Loucy (cell line): Measurements from ENCODE around the gene MFN2.

Experiments
- H2AFZ ChIP-seq: fragments of 200-600 bp; sonication (generic); 2 replicates; pipeline ENCODE4 v1.6.0; 2016; ENCODE audit warnings: antibody characterized with exemption, mild to moderate bottlenecking, low read length, moderate library complexity
- H3F3A ChIP-seq: fragments of 200-600 bp; 2 replicates; pipeline ENCODE4 v1.6.0; 2016; ENCODE audit warnings: antibody characterized with exemption, low read depth, mild to moderate bottlenecking
- H3K27me3 ChIP-seq: fragments of 200-600 bp; sonication (generic); 2 replicates; pipeline ENCODE4 v1.6.1; 2014; ENCODE audit warnings: low read length, mild to moderate bottlenecking; ENCODE audit not compliant: insufficient read depth, poor library complexity, severe bottlenecking
- H3K36me3 ChIP-seq: fragments of 200-600 bp; sonication (generic); 2 replicates; pipeline ENCODE4 v1.6.1; 2016; ENCODE audit warnings: low read length; ENCODE audit not compliant: insufficient read depth
- H3K4me1 ChIP-seq: fragments of 200-600 bp; sonication (generic); 2 replicates; pipeline ENCODE4 v1.5.1; 2014; ENCODE audit warnings: low read length, mild to moderate bottlenecking; ENCODE audit not compliant: insufficient read depth, poor library complexity, severe bottlenecking
- H3K4me2 ChIP-seq: fragments of 200-600 bp; sonication (generic); 2 replicates; pipeline ENCODE4 v1.6.0; 2014; ENCODE audit warnings: antibody characterized with exemption, low read length, low read depth, mild to moderate bottlenecking; ENCODE audit not compliant: poor library complexity, severe bottlenecking
- H3K4me3 ChIP-seq: fragments of 200-600 bp; sonication (generic); 2 replicates; pipeline ENCODE4 v1.5.1; 2014; ENCODE audit warnings: low read length, mild to moderate bottlenecking, mixed read lengths; ENCODE audit not compliant: poor library complexity, severe bottlenecking
- H3K79me2 ChIP-seq: fragments of 200-600 bp; sonication (generic); 2 replicates; pipeline ENCODE4 v1.6.1; 2014; ENCODE audit warnings: low read length; ENCODE audit not compliant: insufficient read depth
- H3K9ac ChIP-seq: fragments of 200-600 bp; sonication (generic); 2 replicates; pipeline ENCODE4 v1.6.0; 2014; ENCODE audit warnings: mild to moderate bottlenecking, low read depth, low read length, moderate library complexity; ENCODE audit not compliant: poor library complexity, severe bottlenecking
- H3K9me2 ChIP-seq: fragments of 200-600 bp; sonication (generic); replicated peaks from 2 replicates; pipeline ENCODE4 v1.6.1; 2016; ENCODE audit warnings: low read depth, low read length, mixed read lengths
- H3K9me3 ChIP-seq: fragments of 200-600 bp; sonication (generic); 2 replicates; pipeline ENCODE4 v1.6.1; 2014; ENCODE audit warnings: mild to moderate bottlenecking, antibody characterized with exemption, low read length, low read depth; ENCODE audit not compliant: insufficient read depth
- H4K20me1 ChIP-seq: fragments of 200-600 bp; sonication (generic); 2 replicates; pipeline ENCODE4 v1.6.0; 2014; ENCODE audit warnings: antibody characterized with exemption, low read length, mild to moderate bottlenecking; ENCODE audit not compliant: insufficient read depth, poor library complexity, severe bottlenecking
- CTCF ChIP-seq: fragments of 200-600 bp; sonication (generic); conservative IDR thresholded peaks from 2 replicates; pipeline ENCODE4 v1.5.1; 2014; ENCODE audit warnings: mild to moderate bottlenecking, antibody characterized with exemption, low read length
- EZH2phosphoT487 ChIP-seq: fragments of 200-600 bp; IDR thresholded peaks from 2 replicates; pipeline ENCODE4 v1.6.1; 2018; ENCODE audit warnings: antibody characterized with exemption, mild to moderate bottlenecking, moderate library complexity, borderline replicate concordance

Gene MFN2

DNA sequence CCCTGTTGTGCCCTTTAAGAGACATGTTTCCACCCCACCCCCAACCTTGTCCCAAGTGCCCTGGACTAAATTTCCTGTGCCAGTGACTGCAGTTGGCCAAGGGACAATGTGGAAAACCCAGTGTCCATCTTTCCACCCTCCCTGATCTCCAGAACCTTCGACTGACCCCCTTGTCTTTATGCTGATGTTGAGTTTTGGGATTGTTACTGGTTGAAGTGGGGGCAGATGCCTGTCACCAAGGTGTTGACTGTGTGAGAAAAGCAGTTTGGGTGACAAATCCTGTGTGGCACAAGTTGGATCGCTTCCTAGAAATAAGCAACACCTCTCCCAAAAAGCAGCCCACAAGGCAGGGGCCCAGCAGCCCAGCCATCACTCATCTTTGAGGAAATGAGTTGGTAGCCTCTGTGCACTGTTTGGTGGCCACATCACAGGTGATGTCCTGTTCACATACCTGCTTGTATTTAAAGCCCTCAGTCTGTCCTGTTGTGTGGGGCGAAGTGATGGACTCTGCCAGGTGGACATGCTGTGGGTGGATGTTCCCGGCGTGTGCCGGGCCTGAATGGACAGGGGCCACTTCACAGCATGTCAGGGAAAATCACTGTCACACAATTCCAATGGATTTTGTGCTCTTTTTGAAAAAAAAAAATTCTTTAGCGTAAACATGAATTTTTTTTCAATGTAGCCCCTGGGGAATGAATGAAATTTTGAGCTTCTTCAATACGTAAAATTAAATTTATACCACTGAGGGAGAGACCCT is 32.5 kb downstream of the MFN2 start:
- no peaks in the 10 kb centered on the region for H3K9me2 ChIP-seq
- H2AFZ ChIP-seq, result no peak overlapping the region
- no peaks in the 10 kb centered on the region for H3K9me3 ChIP-seq
- no peak overlapping the region for H3K4me3 ChIP-seq
- H3K4me1 ChIP-seq, result no peaks in the 10 kb centered on the region
- H3K4me2 ChIP-seq, result no peak overlapping the region
- no peak for TF ChIP-seq CTCF
- no peak for TF ChIP-seq EZH2phosphoT487
- no peaks in the 10 kb centered on the region for H3K79me2 ChIP-seq
- H3K36me3 ChIP-seq, result peaks cover 31% of the 10 kb centered on the region; the same call in 1 of the 2 replicates
- no peaks in the 10 kb centered on the region for H3K27me3 ChIP-seq
- 0 out of 2 replicates have a peak, but pooled peaks cover 3% of the 10 kb centered on the region for H3F3A ChIP-seq
- H3K9ac ChIP-seq, result no peak overlapping the region
- H4K20me1 ChIP-seq, result no peaks in the 10 kb centered on the region

- no peaks in the 10 kb centered on the region for H4K20me1 ChIP-seq
- H3K36me3 ChIP-seq, result peaks cover 28% of the 10 kb centered on the region; the same call in 1 of the 2 replicates
- H3K9ac ChIP-seq, result no peak overlapping the region
- no peaks in the 10 kb centered on the region for H3K27me3 ChIP-seq
- no peaks in the 10 kb centered on the region for H3K9me3 ChIP-seq
- peaks cover 3% of the 10 kb centered on the region for H3K4me1 ChIP-seq
- H3F3A ChIP-seq, result 0 out of 2 replicates have a peak, but pooled peaks cover 3% of the 10 kb centered on the region
- no peak for TF ChIP-seq EZH2phosphoT487
- TF ChIP-seq CTCF, result peak; percentile 25; the same call in 1 of the 2 replicates
- no peak overlapping the region for H3K4me2 ChIP-seq
- H3K79me2 ChIP-seq, result no peaks in the 10 kb centered on the region
- no peak overlapping the region for H3K4me3 ChIP-seq
- H2AFZ ChIP-seq, result no peak overlapping the region
- no peaks in the 10 kb centered on the region for H3K9me2 ChIP-seq
These were observed 34.1 kb downstream of the MFN2 start for GRCh38 chr1:12014141-12014991.

GRCh38 chr1:12015001-12015491 is 34.8 kb downstream of the MFN2 start:
- peaks cover 3% of the 10 kb centered on the region for H3K4me1 ChIP-seq
- no peak overlapping the region for H3K4me3 ChIP-seq
- no peak overlapping the region for H3K4me2 ChIP-seq
- 0 out of 2 replicates have a peak, but pooled peaks cover 3% of the 10 kb centered on the region for H3F3A ChIP-seq
- no peaks in the 10 kb centered on the region for H3K9me3 ChIP-seq
- no peak for TF ChIP-seq CTCF
- no peak for TF ChIP-seq EZH2phosphoT487
- H3K9me2 ChIP-seq, result no peaks in the 10 kb centered on the region
- no peak overlapping the region for H2AFZ ChIP-seq
- peaks cover 23% of the 10 kb centered on the region; the same call in 1 of the 2 replicates for H3K36me3 ChIP-seq
- no peaks in the 10 kb centered on the region for H3K27me3 ChIP-seq
- H3K9ac ChIP-seq, result no peak overlapping the region
- peaks cover 5% of the 10 kb centered on the region for H3K79me2 ChIP-seq
- H4K20me1 ChIP-seq, result no peaks in the 10 kb centered on the region
